SJCRH30 (cell line): ENCODE data around the gene COG3. TPM values are rescaled to one million over a fixed set of nuclear protein-coding genes. Genes with fewer than 3 reads are reported as not detected.
A peak's percentile ranks its signal among the peaks of the same experiment; 100 is the strongest.

Source experiments
- DNase-seq, 2 experiments: peaks; one replicate each; pipeline ENCODE4 v3.0.0-alpha.2; 2015 to 2020
- H3K27ac ChIP-seq: fragments of 250-450 bp; sonication (Bioruptor Pico); 2 replicates; pipeline ENCODE4 v1.5.1; 2020; ENCODE audit warnings: mild to moderate bottlenecking, moderate library complexity
- H3K27me3 ChIP-seq: fragments of 250-450 bp; sonication (Bioruptor Pico); 2 replicates; pipeline ENCODE4 v1.5.1; 2020; ENCODE audit warnings: mild to moderate bottlenecking, moderate library complexity
- H3K36me3 ChIP-seq: fragments of 250-450 bp; sonication (Bioruptor Pico); 2 replicates; pipeline ENCODE4 v1.5.1; 2020; ENCODE audit warnings: mild to moderate bottlenecking, moderate library complexity
- H3K4me1 ChIP-seq: fragments of 250-450 bp; sonication (Bioruptor Pico); 2 replicates; pipeline ENCODE4 v1.5.1; 2020; ENCODE audit warnings: mild to moderate bottlenecking, moderate library complexity
- H3K4me3 ChIP-seq: fragments of 250-450 bp; sonication (Bioruptor Pico); 2 replicates; pipeline ENCODE4 v1.5.1; 2020; ENCODE audit warnings: mild to moderate bottlenecking, moderate library complexity
- H3K9me3 ChIP-seq: fragments of 250-450 bp; sonication (Bioruptor Pico); replicated peaks from 2 replicates; pipeline ENCODE4 v1.5.1; 2020; ENCODE audit warnings: mild to moderate bottlenecking, moderate library complexity
- total RNA-seq: library from RNA; depleted of rRNA; stranded (reverse); fragments of >200 nt; shearing (Covaris generic); gene quantifications from 2 replicates; pipeline ENCODE4 v1.2.3, GENCODE V29; 2014

COG3 gene
- total RNA-seq, 1 experiment from 2014 or later, result 24.1 TPM

DNA sequence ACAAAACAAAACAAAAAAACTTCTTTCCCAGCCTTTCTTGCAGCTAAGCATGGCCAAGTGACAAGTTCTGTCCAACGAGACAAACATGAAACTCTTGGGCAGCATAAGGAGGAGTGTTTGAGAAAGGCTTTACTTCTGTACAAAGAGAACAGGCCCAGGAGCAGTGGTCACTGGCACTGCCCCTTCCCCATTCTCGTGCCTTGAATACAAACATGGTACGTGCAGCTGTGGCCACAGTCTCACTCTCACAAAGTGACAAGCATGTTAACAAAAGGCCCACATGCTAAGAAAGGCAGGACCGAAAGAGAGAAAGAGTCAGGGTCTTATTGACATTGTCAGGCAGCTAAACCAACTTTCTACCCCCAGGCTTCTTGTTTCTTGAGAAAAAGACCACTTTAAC lies 26.8 kb upstream of the COG3 start:
- DNase-seq, result no peak
- Histone ChIP-seq H3K27me3 (no peaks in the 10 kb centered on the region), H3K9me3 (no peaks in the 10 kb centered on the region), H3K4me3 (no peak overlapping the region), H3K4me1 (no peaks in the 10 kb centered on the region), H3K27ac (no peak overlapping the region), H3K36me3 (no peaks in the 10 kb centered on the region)

DNA sequence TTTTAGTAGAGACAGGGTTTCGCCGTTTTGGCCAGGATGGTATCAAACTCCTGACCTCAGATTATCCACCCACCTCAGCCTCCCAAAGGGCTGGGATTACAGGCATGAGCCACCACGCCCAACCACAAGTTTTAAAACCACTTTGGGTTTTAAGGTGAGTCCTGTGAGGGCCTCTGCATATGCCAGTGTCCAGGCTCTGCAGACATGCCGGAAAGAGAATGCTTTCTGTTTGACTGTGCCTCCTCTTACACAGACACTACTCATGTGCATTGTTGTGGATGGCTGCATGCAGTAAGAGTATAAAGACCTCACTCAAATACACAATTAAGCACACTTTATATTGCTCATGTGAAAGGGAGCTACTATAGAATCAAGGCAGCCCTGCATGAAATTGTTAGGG lies 25.7 kb upstream of the COG3 start:
- no peak for DNase-seq
- no peak overlapping the region for H3K27ac ChIP-seq
- H3K27me3 ChIP-seq, result no peaks in the 10 kb centered on the region

GRCh38 chr13:45439781-45440462 lies 24.8 kb upstream of the COG3 start:
- H3K27ac ChIP-seq, result no peak overlapping the region

More for the DNA sequence above, 25.7 kb upstream of the COG3 start:
- no peaks in the 10 kb centered on the region for H3K9me3 ChIP-seq
- H3K36me3 ChIP-seq, result no peaks in the 10 kb centered on the region
- no peak overlapping the region for H3K4me3 ChIP-seq
- no peaks in the 10 kb centered on the region for H3K4me1 ChIP-seq

DNA sequence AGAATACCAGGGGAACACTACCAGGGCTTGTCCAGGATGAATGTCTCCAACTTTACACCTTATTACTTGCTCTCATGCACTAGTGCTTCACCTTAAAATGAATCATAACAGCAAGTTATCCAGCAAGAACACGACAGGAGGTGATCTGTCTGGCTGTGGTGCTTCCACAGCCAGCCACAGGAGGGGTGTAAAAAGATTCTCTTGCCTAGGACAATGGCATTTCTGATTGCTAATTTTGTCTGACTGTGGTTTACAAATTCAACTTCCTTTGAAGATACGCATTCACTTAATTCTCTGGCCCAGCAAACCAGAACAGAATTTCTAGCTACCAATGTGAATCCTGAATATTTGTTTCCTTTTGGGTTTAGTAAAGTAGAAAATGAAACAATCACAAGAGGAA lies 23.1 kb upstream of the COG3 start:
- Histone ChIP-seq H3K4me1 (no peaks in the 10 kb centered on the region), H3K4me3 (no peak overlapping the region), H3K27ac (no peak overlapping the region), H3K27me3 (no peaks in the 10 kb centered on the region), H3K36me3 (no peaks in the 10 kb centered on the region), H3K9me3 (no peaks in the 10 kb centered on the region)
- no peak for DNase-seq

More at GRCh38 chr13:45439781-45440462, 24.8 kb upstream of the COG3 start:
- Histone ChIP-seq H3K4me1 (no peaks in the 10 kb centered on the region), H3K27me3 (no peaks in the 10 kb centered on the region), H3K4me3 (no peak overlapping the region), H3K9me3 (no peaks in the 10 kb centered on the region), H3K36me3 (no peaks in the 10 kb centered on the region)
- DNase-seq, result no peak

DNA sequence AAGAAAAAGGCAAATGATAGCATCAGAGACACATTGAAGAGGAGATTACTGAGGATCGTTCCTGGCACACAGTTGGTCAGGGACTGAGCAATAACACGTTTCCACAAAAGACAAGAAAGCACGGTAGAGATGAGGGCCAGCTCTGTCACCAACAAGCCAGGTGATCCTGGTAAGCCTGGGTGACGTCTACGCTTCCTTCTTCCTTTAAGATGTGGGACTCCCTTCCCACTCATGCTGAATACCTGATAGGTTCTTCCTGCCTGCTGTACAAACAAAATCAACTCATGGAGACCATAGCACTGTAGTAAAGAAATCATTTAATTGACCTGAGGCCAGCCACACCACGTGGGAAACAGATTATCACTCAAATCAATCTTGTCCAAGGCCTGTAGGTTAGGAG lies 19.7 kb upstream of the COG3 start:
- DNase-seq, result no peak
- no peaks in the 10 kb centered on the region for H3K36me3 ChIP-seq
- no peaks in the 10 kb centered on the region for H3K9me3 ChIP-seq
- H3K27ac ChIP-seq, result no peak overlapping the region
- no peaks in the 10 kb centered on the region for H3K4me1 ChIP-seq
- no peak overlapping the region for H3K4me3 ChIP-seq
- no peaks in the 10 kb centered on the region for H3K27me3 ChIP-seq

DNA sequence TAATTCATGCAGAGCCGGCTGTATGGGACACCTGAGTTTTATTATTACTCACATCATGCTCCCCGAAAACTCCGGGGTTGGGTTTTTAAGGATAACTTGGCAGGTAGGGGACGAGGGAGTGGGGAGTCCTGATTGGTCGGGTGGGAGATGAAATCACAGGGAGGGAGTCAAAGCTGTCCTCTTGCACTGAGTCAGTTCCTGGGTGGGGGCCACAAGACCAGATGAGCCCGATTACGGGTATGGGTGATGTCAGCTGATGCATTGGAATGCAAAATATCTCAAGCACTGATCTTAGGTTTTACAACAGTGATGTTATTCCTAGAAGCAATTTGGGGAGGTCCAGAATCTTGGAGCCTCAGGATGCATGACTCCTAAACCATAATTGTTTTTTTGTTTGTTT lies 18.6 kb upstream of the COG3 start:
- no peak overlapping the region for H3K4me3 ChIP-seq
- H3K36me3 ChIP-seq, result no peaks in the 10 kb centered on the region
- no peaks in the 10 kb centered on the region for H3K9me3 ChIP-seq
- no peak overlapping the region for H3K27ac ChIP-seq
- no peaks in the 10 kb centered on the region for H3K27me3 ChIP-seq
- no peaks in the 10 kb centered on the region for H3K4me1 ChIP-seq
- no peak for DNase-seq

DNA sequence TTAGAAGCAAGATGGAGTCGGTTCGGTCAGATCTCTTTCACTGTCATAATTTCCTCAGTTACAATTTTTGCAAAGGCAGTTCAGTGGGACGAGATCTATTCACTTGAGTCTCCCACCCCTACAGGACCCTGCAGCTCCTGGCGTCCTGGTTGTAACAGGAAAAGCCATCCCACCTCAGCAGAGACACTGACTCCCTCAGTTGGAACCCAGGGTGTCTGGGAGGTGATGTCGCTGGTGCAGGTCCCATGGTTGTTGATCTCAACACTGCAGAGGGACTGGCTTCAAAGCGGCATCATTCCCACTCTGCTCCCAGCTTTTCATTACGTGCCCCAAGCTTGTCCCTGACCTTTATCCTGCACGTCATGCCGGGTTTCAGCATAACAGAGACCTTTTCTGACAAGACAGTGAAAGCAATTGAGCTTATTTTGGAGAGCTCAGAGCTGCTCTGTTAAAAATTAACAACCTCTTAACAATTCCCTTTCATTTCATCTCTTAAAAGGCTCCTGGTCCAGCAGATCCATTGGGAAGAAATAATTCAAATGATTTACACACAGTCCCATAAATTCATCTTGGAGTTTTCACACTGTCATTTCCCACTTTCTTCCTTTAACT lies 17.6 kb upstream of the COG3 start:
- no peak overlapping the region for H3K27ac ChIP-seq
- DNase-seq, result no peak
- no peak overlapping the region for H3K4me3 ChIP-seq
- no peaks in the 10 kb centered on the region for H3K27me3 ChIP-seq
- no peaks in the 10 kb centered on the region for H3K36me3 ChIP-seq
- H3K4me1 ChIP-seq, result no peaks in the 10 kb centered on the region
- no peaks in the 10 kb centered on the region for H3K9me3 ChIP-seq

GRCh38 chr13:45448965-45449559 lies 15.7 kb upstream of the COG3 start:
- Histone ChIP-seq H3K4me3 (no peak overlapping the region), H3K27me3 (no peaks in the 10 kb centered on the region)

DNA sequence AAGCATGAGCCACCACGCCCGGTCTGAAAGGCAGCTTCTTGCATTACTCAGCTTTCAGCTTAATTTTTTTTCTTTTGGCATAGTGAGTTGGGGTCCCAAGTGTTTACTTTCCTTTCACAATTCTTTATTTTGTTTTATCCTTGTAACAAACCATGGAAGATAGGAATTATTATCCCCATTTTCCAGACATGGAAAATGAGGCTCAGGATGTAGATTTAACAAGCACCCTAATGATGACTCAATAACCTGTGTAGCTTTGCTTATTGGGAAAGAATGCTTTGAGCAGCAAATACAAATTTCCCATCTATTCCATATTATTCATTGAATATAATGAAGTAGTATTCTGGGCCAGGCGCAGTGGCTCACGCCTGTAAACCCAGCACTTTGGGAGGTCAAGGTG lies 13.5 kb upstream of the COG3 start:
- Histone ChIP-seq H3K27me3 (no peaks in the 10 kb centered on the region), H3K4me3 (no peak overlapping the region), H3K36me3 (no peaks in the 10 kb centered on the region), H3K9me3 (no peaks in the 10 kb centered on the region), H3K27ac (no peak overlapping the region), H3K4me1 (no peaks in the 10 kb centered on the region)
- DNase-seq, result no peak

More at GRCh38 chr13:45448965-45449559, 15.7 kb upstream of the COG3 start:
- Histone ChIP-seq H3K36me3 (no peaks in the 10 kb centered on the region), H3K9me3 (no peaks in the 10 kb centered on the region), H3K4me1 (no peaks in the 10 kb centered on the region), H3K27ac (no peak overlapping the region)
- DNase-seq, result no peak

DNA sequence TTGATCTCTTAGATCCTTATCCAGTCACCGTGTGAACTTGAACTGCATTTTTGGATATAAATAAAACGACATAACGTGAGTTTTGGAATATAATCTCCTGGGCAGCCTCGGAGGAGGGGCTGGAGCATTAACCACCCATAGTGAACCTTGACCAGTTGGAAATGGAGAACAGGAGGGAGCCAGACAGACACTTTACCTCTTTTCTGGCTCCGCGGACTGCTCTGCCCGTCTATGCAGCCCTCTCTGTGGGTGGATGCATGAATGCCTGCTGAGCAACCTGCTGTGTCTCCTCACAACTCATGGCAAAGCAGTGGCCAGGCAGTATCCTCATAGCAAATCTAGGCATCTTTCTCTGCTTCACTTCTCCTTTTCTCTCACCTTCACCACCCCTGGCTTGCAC lies 10.5 kb upstream of the COG3 start:
- no peak for DNase-seq
- Histone ChIP-seq H3K36me3 (no peaks in the 10 kb centered on the region), H3K27me3 (no peaks in the 10 kb centered on the region), H3K4me3 (no peak overlapping the region), H3K9me3 (peaks cover 2% of the 10 kb centered on the region; the same call in 1 of the 2 replicates), H3K4me1 (no peaks in the 10 kb centered on the region), H3K27ac (no peak overlapping the region)

DNA sequence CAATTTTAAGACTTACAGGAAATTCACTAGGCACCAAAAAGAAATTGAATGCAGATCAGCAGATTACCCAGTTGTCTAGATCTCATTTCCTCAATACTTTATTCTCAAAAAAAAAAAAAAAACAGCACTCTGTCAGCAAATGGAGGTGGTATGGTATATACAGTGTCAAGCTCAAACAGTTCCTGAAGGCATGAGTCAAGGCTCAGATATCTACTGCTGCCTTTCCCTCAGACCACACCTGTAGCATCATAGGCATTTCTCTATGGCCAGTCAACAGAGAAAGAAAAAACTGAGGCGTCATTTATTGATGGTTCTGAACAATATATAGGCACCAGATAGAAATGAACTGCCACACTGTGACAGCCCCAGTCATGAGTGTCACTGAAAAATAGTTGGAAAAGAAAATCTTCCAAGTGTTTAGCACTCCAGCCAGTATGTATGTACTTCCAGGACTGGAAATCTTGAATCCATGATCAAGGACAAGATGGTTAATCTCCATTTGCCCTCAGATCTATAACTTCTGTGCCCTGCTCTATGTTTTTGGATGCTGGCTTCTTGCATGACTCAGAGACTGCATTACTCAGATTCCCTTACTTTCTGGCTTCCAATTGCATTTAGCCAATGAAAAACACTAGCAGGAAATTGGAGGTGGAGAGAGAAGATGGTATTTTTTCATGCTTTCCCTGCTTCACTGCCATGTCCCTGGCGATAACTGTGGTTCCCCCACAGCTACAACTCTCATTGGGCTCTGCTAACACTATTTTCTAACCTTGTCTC lies 8.4 kb upstream of the COG3 start:
- H3K9me3 ChIP-seq, result peaks cover 2% of the 10 kb centered on the region; the same call in 1 of the 2 replicates
- H3K27ac ChIP-seq, result no peak overlapping the region

DNA sequence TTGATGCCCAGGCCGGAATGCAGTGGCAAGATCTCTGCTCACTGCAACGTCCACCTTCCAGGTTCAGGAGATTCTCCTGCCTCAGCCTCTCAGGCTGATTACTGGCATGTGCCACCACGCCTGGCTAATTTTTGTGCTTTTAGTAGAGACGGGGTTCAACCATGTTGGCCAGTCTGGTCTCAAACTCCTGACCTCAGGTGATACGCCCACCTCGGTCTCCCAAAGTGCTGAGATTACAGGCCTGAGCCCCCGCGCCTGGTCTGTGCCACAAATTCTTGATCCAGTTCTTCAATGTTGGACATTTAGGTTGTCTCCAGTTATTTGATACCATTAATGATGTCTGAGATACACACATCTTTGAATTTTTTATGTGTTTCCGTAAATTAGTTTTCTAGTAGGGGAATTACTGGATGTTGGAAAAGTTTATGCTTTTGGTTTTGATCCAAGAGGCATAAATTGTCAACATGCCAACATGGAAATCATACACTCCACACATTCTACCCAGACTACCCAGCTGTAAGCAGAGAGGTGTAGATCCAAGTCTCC lies 525 bp upstream of the COG3 start:
- H3K27me3 ChIP-seq, result no peaks in the 10 kb centered on the region
- H3K36me3 ChIP-seq, result no peaks in the 10 kb centered on the region
- H3K9me3 ChIP-seq, result no peaks in the 10 kb centered on the region
- DNase-seq, result no peak
- no peaks in the 10 kb centered on the region for H3K4me1 ChIP-seq
- peak overlapping the region; percentile 0; the same call in 1 of the 2 replicates for H3K27ac ChIP-seq
- peak overlapping the region; percentile 84 for H3K4me3 ChIP-seq

More for the DNA sequence above, 8.4 kb upstream of the COG3 start:
- no peaks in the 10 kb centered on the region for H3K27me3 ChIP-seq
- no peak for DNase-seq
- no peak overlapping the region for H3K4me3 ChIP-seq
- no peaks in the 10 kb centered on the region for H3K4me1 ChIP-seq
- H3K36me3 ChIP-seq, result no peaks in the 10 kb centered on the region

GRCh38 chr13:45466359-45466758 lies 1.6 kb downstream of the COG3 start:
- no peaks in the 10 kb centered on the region for H3K9me3 ChIP-seq
- H3K4me3 ChIP-seq, result no peak overlapping the region
- no peaks in the 10 kb centered on the region for H3K27me3 ChIP-seq
- no peak overlapping the region for H3K27ac ChIP-seq
- DNase-seq, result no peak
- H3K4me1 ChIP-seq, result no peaks in the 10 kb centered on the region
- no peaks in the 10 kb centered on the region for H3K36me3 ChIP-seq

DNA sequence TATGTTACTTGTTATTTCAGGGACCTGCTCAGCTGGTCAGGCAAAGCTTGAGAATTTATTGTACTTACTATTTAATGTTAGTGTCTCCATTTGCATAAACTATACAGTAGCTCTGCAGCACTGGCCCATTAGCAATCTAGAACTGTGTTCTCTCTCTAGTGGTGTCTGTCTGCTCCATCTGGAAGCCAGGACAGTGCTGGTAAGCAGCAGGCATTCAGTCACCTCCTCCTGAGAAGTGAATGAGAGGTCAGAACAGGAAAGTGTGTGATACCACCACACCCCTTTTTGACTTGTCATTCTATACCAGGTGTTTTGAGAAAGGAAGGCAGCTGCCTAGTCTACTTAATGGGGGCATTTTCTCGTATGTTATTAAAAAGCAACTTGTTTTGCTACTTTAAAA lies 3.9 kb downstream of the COG3 start:
- Histone ChIP-seq H3K27ac (no peak overlapping the region), H3K4me1 (no peaks in the 10 kb centered on the region), H3K36me3 (no peaks in the 10 kb centered on the region), H3K27me3 (no peaks in the 10 kb centered on the region), H3K4me3 (no peak overlapping the region), H3K9me3 (no peaks in the 10 kb centered on the region)
- DNase-seq, result no peak
